Peyer's patch (tissue), 4 donors: ENCODE measurements around the gene SHISA9. TPM values are rescaled to one million over a fixed set of nuclear protein-coding genes. Genes with fewer than 3 reads are reported as not detected.

Experiments used
- DNase-seq, 3 donors: peaks; one replicate each; pipeline ENCODE4 v3.0.0-alpha.2; 2017 to 2019
- H3K27ac ChIP-seq, 4 donors: fragments of 200-600 bp; sonication (generic); one replicate each; pipeline ENCODE4 v1.5.1; 2016 to 2019
- H3K27me3 ChIP-seq, 2 donors: fragments of 200-600 bp; sonication (generic); one replicate each; pipeline ENCODE4 v1.5.1; 2019
- H3K36me3 ChIP-seq, 3 donors: fragments of 200-600 bp; sonication (generic); one replicate each; pipeline ENCODE4 v1.5.1; 2016 to 2019
- H3K4me1 ChIP-seq, 4 donors: fragments of 200-600 bp; sonication (generic); one replicate each; pipeline ENCODE4 v1.5.1; 2016 to 2019
- H3K4me3 ChIP-seq, 4 donors: fragments of 200-600 bp; sonication (generic); 1 replicate in 3 of 4; 2 replicates in 1 of 4; pipeline ENCODE4 v1.5.1; 2016 to 2019; ENCODE audit warnings: mild to moderate bottlenecking in 1 of 4
- H3K9me3 ChIP-seq, 4 donors: fragments of 200-600 bp; sonication (generic); one replicate each; pipeline ENCODE4 v1.5.1; 2016 to 2019; ENCODE audit warnings: mild to moderate bottlenecking in 1 of 4
- POLR2A ChIP-seq, 2 donors: fragments of 450-650 bp; IDR thresholded peaks; one replicate each; pipeline ENCODE4 v1.5.1; 2017; ENCODE audit warnings: antibody characterized with exemption in 2 of 2, mild to moderate bottlenecking in 2 of 2, moderate library complexity in 2 of 2
- total RNA-seq, 4 donors: library from RNA; depleted of rRNA; stranded (reverse); fragments of >200 nt; gene quantifications; one replicate each; pipeline ENCODE4 v1.1.0, GENCODE V29; 2016
- TF ChIP-seq, protein P1 (sequence below), 6 experiments: fragments of 450-650 bp in 4 of 6; fragments of 200-600 bp in 2 of 6; sonication (generic) in 1 of 6; IDR thresholded peaks; one replicate each; pipeline ENCODE4 v1.5.1; 2017 to 2019; ENCODE audit warnings: antibody characterized with exemption in 6 of 6, mild to moderate bottlenecking in 3 of 6, moderate library complexity in 1 of 6

Gene SHISA9
- total RNA-seq, 4 donors from 2014 or later: 0.66 TPM; not detected in 3

DNA sequence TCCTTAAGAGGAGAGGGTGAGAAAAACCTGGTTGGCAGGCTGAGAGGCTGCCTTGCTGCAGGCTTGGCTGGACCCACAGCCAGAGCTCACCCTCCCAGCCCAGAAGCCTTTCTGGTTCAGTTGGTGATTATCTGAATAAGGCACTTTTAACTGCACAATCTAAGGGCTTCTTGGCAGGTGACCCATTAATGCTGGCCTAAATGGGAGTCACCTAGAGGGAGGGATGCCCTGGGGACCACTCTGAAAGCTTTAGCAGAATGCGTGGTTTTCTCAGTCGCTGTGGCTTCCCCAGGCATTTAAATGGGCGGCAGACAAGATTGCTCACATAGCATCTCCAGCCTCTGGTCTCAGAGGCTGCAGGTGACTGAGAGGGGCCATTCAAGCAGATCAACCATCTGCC, 33.2 kb upstream of the SHISA9 start:
- Histone ChIP-seq H3K4me3 (no peak overlapping the region), H3K36me3 (no peaks in the 10 kb centered on the region), H3K27me3 (no peaks in the 10 kb centered on the region), H3K9me3 (no peaks in the 10 kb centered on the region), H3K4me1 (no peaks in the 10 kb centered on the region), H3K27ac (no peak overlapping the region)
- TF ChIP-seq, protein P1, sequence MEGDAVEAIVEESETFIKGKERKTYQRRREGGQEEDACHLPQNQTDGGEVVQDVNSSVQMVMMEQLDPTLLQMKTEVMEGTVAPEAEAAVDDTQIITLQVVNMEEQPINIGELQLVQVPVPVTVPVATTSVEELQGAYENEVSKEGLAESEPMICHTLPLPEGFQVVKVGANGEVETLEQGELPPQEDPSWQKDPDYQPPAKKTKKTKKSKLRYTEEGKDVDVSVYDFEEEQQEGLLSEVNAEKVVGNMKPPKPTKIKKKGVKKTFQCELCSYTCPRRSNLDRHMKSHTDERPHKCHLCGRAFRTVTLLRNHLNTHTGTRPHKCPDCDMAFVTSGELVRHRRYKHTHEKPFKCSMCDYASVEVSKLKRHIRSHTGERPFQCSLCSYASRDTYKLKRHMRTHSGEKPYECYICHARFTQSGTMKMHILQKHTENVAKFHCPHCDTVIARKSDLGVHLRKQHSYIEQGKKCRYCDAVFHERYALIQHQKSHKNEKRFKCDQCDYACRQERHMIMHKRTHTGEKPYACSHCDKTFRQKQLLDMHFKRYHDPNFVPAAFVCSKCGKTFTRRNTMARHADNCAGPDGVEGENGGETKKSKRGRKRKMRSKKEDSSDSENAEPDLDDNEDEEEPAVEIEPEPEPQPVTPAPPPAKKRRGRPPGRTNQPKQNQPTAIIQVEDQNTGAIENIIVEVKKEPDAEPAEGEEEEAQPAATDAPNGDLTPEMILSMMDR (IDR thresholded peaks at IDR 0.05): no peak
- TF ChIP-seq POLR2A (IDR thresholded peaks at IDR 0.05): no peak
- DNase-seq: no peak

DNA sequence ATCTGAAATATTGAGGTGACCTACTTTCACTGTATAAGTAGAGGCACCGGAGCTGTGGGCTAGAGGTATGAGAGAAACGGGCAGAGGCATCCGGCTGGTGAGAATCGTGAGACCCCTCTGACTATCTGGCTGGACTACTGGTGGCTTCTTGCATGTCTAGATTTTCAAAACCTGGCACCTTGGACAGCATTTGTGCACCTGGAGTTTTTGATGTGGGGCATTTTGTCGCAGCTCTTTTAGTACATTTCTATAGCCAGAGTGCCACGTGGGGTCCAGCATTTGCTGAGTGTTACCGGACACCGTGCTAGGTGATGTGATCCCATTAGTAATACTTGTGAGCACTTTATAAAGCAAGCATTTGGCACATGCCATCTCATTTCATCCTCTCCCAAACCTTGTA, 32.6 kb upstream of the SHISA9 start:
- H3K4me3 ChIP-seq: no peak overlapping the region
- no peak for DNase-seq
- H3K27me3 ChIP-seq: no peaks in the 10 kb centered on the region
- H3K4me1 ChIP-seq: no peaks in the 10 kb centered on the region
- H3K36me3 ChIP-seq: no peaks in the 10 kb centered on the region
- no peak for TF ChIP-seq POLR2A (IDR thresholded peaks at IDR 0.05)
- TF ChIP-seq, protein P1 (IDR thresholded peaks at IDR 0.05): no peak
- no peak overlapping the region for H3K27ac ChIP-seq
- no peaks in the 10 kb centered on the region for H3K9me3 ChIP-seq

GRCh38 chr16:12869698-12870427, 31.5 kb upstream of the SHISA9 start:
- Histone ChIP-seq H3K4me3 (no peak overlapping the region), H3K36me3 (no peaks in the 10 kb centered on the region), H3K4me1 (no peaks in the 10 kb centered on the region), H3K9me3 (no peaks in the 10 kb centered on the region), H3K27me3 (no peaks in the 10 kb centered on the region), H3K27ac (no peak overlapping the region)
- TF ChIP-seq POLR2A (IDR thresholded peaks at IDR 0.05): no peak
- TF ChIP-seq, protein P1 (IDR thresholded peaks at IDR 0.05): no peak
- DNase-seq: no peak

DNA sequence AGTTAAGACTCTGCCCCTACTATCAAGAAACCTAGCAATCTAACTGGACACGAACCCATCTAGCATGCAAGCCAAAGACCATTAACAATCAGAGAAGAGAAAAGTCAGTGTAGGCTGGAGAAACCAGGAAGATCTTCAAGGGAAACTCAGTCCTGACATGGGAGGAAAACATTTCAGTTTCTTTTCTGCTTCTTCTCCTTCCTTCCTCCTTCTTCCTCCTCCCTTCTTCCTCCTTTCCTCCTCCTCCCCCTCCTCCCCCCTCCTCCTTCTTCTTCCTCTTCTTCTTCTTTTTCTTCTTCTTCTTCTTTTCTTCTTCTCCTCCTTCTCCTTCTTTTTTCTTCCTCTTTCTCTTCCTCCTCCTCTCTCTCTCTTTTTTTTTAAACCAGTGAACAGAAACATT, 29.6 kb upstream of the SHISA9 start:
- no peaks in the 10 kb centered on the region for H3K9me3 ChIP-seq
- H3K4me3 ChIP-seq: no peak overlapping the region
- no peak overlapping the region for H3K27ac ChIP-seq
- H3K36me3 ChIP-seq: no peaks in the 10 kb centered on the region
- H3K27me3 ChIP-seq: no peaks in the 10 kb centered on the region
- TF ChIP-seq, protein P1 (IDR thresholded peaks at IDR 0.05): no peak
- no peak for TF ChIP-seq POLR2A (IDR thresholded peaks at IDR 0.05)
- no peak for DNase-seq
- no peaks in the 10 kb centered on the region for H3K4me1 ChIP-seq

DNA sequence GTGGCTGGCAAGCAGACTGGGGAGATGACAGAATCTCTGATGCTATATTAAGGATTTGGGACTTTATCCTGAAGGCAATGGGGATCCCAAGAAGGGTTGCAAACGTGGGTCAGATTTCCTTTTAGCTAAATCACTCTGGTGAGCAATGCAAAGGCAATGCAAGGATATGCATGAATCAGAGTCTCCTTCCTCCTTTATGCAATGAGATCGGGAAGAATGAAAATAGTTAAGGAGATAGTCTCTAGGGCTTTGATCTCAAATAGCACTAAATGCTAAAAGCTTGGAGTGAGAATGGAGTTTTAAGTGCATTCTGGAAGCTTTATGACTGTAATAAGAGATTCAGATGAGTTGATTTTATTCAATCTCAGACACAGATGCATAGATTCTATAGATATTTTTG, 27.2 kb upstream of the SHISA9 start:
- H3K27ac ChIP-seq: no peak overlapping the region
- H3K9me3 ChIP-seq: no peaks in the 10 kb centered on the region
- no peak overlapping the region for H3K4me3 ChIP-seq
- no peaks in the 10 kb centered on the region for H3K36me3 ChIP-seq
- H3K27me3 ChIP-seq: no peaks in the 10 kb centered on the region
- no peaks in the 10 kb centered on the region for H3K4me1 ChIP-seq
- DNase-seq: no peak
- TF ChIP-seq POLR2A (IDR thresholded peaks at IDR 0.05): no peak
- TF ChIP-seq, protein P1 (IDR thresholded peaks at IDR 0.05): no peak
